GM12878 (cell line): ENCODE results near the gene ZNF765. TPM values are rescaled to one million over a fixed set of nuclear protein-coding genes. Genes with fewer than 3 reads are reported as not detected.
A peak's percentile ranks its signal among the peaks of the same experiment; 100 is the strongest.

Experiments used
- ATAC-seq: fragments of 200-7000 bp; cut with Tn5 transposase; 3 replicates; pipeline ENCODE4 v1.9.1; 2020; ENCODE audit warnings: mild to moderate bottlenecking, moderate library complexity
- BruUV-seq: library from RNA; stranded (reverse); fragments of 400-500 nt; replicated peaks from 2 replicates; lab custom pipeline; 2021; lab: Mats Ljungman, UMichigan
- CTCF ChIA-PET: fragments of 300-600 bp; sonication (Branson Sonifier 250); formaldehyde crosslinking; extraction: SDS; loops from one replicate; lab custom pipeline; 2021; ENCODE audit warnings: inconsistent platforms; lab: Yijun Ruan, JAX
- POLR2A ChIA-PET: fragments of 350-600 bp; formaldehyde crosslinking; extraction: SDS; loops from one replicate; lab custom pipeline; 2021; ENCODE audit warnings: inconsistent platforms; lab: Charles Lee
- RAD21 ChIA-PET: fragments of 300-600 bp; sonication (Branson Sonifier 250); formaldehyde crosslinking; loops from one replicate; lab custom pipeline; 2023; ENCODE audit warnings: antibody characterized with exemption; ENCODE audit not compliant: unreplicated experiment; lab: Charles Lee
- SMC1A ChIA-PET: fragments of 300-600 bp; sonication (Branson Sonifier 250); formaldehyde crosslinking; loops from one replicate; lab custom pipeline; 2023; ENCODE audit not compliant: unreplicated experiment, uncharacterized antibody; lab: Charles Lee
- DNase-seq: peaks from one replicate; pipeline ENCODE4 v3.0.0-alpha.2; 2011; ENCODE audit warnings: low read depth, low spot score
- FAIRE-seq: peaks from 3 replicates; lab custom pipeline; 2011; peaks lifted over from hg19 to GRCh38; lab: Jason Lieb, UNC
- H2AFZ ChIP-seq: 2 replicates; pipeline ENCODE4 v1.6.0; 2011; ENCODE audit warnings: low read depth, low read length, control low read depth; ENCODE audit not compliant: control insufficient read depth
- H3K27ac ChIP-seq: 2 replicates; pipeline ENCODE4 v1.5.1; 2011; ENCODE audit warnings: control low read depth; ENCODE audit not compliant: control insufficient read depth, insufficient read depth
- H3K27me3 ChIP-seq, 2 experiments: replicated peaks in 1 of 2; 2 replicates each; pipeline versions ENCODE4 v1.6.0 to v1.6.1; 2011; ENCODE audit warnings: low read length in 1 of 2; ENCODE audit not compliant: control insufficient read depth in 2 of 2, insufficient read depth in 2 of 2
- H3K36me3 ChIP-seq, 2 experiments: 2 replicates each; pipeline ENCODE4 v1.5.1; 2011; ENCODE audit warnings: low read length in 1 of 2; ENCODE audit not compliant: control insufficient read depth in 2 of 2, insufficient read depth in 2 of 2
- H3K4me1 ChIP-seq: 2 replicates; pipeline ENCODE4 v1.6.1; 2011; ENCODE audit warnings: mild to moderate bottlenecking, low read length, moderate library complexity, mixed read lengths; ENCODE audit not compliant: control insufficient read depth, insufficient read depth
- H3K4me2 ChIP-seq: 2 replicates; pipeline ENCODE4 v1.6.0; 2011; ENCODE audit warnings: control low read depth; ENCODE audit not compliant: control insufficient read depth, insufficient read depth
- H3K4me3 ChIP-seq: fragments of 200-600 bp; sonication (generic); 2 replicates; pipeline ENCODE4 v1.5.1; 2016
- H3K79me2 ChIP-seq: 2 replicates; pipeline ENCODE4 v1.6.0; 2011; ENCODE audit warnings: low read length; ENCODE audit not compliant: control insufficient read depth, insufficient read depth
- H3K9ac ChIP-seq: 2 replicates; pipeline ENCODE4 v1.8.0; 2011; ENCODE audit warnings: low read length, control low read depth, mixed read lengths; ENCODE audit not compliant: control insufficient read depth, insufficient read depth
- H3K9me3 ChIP-seq: replicated peaks from 3 replicates; pipeline ENCODE4 v1.5.1; 2011; ENCODE audit warnings: mild to moderate bottlenecking, low read length; ENCODE audit not compliant: control insufficient read depth, insufficient read depth
- H4K20me1 ChIP-seq: 2 replicates; pipeline ENCODE4 v1.6.0; 2011; ENCODE audit not compliant: control insufficient read depth, insufficient read depth
- BCL11A ChIP-seq: IDR thresholded peaks from 2 replicates; pipeline ENCODE4 v1.6.1; 2011; ENCODE audit warnings: low read depth, low read length
- E2F8 ChIP-seq: fragments of 450-650 bp; IDR thresholded peaks from 2 replicates; pipeline ENCODE4 v1.6.1; 2018; ENCODE audit warnings: mild to moderate bottlenecking, low read depth, moderate library complexity; ENCODE audit not compliant: partially characterized antibody
- E4F1 ChIP-seq: fragments of 450-650 bp; IDR thresholded peaks from 2 replicates; pipeline ENCODE4 v1.6.1; 2018; ENCODE audit warnings: borderline replicate concordance, mild to moderate bottlenecking; ENCODE audit not compliant: partially characterized antibody
- RUNX3 ChIP-seq: IDR thresholded peaks from 2 replicates; pipeline ENCODE4 v1.6.1; 2012; ENCODE audit warnings: low read length, inconsistent platforms
- TAF1 ChIP-seq: IDR thresholded peaks from 2 replicates; pipeline ENCODE4 v1.6.1; 2011; ENCODE audit warnings: mild to moderate bottlenecking, low read depth, low read length, borderline replicate concordance
- ZZZ3 ChIP-seq: IDR thresholded peaks from 2 replicates; pipeline ENCODE4 v1.6.1; 2011; ENCODE audit warnings: low read depth; ENCODE audit not compliant: control insufficient read depth, insufficient read length
- WGBS: methylation state at CpG from one replicate; pipeline ENCODE4 v1.1.6; 2016; ENCODE audit warnings: low lambda C conversion rate; ENCODE audit not compliant: insufficient replicate concordance, insufficient coverage; ENCODE audit errors: missing lambda C conversion rate; 5-methylcytosine and 5-hydroxymethylcytosine counted together
- in situ Hi-C: fragments of 300-500 bp; cut with MboI; formaldehyde crosslinking; loops from 9 replicates; pipeline ENCODE4 v1.14.3; 2018; ENCODE audit warnings: mixed read lengths
- intact Hi-C: fragments of 100-400 bp; cut with micrococcal nuclease; formaldehyde crosslinking; loops from one replicate; pipeline ENCODE4 v1.14.2; 2022; ENCODE audit not compliant: unreplicated experiment
- polyA plus RNA-seq, 11 experiments: library from polyadenylated mRNA; depleted of rRNA in 4 of 11; unstranded in 6 of 11; stranded (reverse) in 5 of 11; fragments of >200 nt; fragmentation: Nextera tagmentation in 4 of 11; fragmentation: Illumina TruSeq in 1 of 11; extraction: Ambion mirVana in 4 of 11; extraction: Trizol in 1 of 11; gene quantifications; 1 replicate in 1 of 11; 2 replicates in 10 of 11; pipeline versions ENCODE4 v1.2.1 to v1.2.3, GENCODE V29; 2011 to 2016; ENCODE audit warnings: inconsistent platforms in 2 of 11, missing spikeins in 2 of 11, low read depth in 1 of 11
- total RNA-seq, 4 experiments: library from RNA; depleted of rRNA in 3 of 4; stranded (reverse); fragments of >200 nt in 3 of 4; fragmentation: Illumina TruSeq in 1 of 4; extraction: Trizol in 1 of 4; gene quantifications; 2 replicates each; pipeline versions ENCODE4 v1.2.1 to v1.2.3, GENCODE V29; 2013 to 2021
- TF ChIP-seq, protein P1 (sequence below): fragments of 450-650 bp; IDR thresholded peaks from 2 replicates; pipeline ENCODE4 v1.6.1; 2017; ENCODE audit warnings: mild to moderate bottlenecking, moderate library complexity

ZNF765 gene
- total and polyA plus RNA-seq, 10 of the 15 experiments (the other 5 are each of a cell fraction or from before 2014, with no cell fraction given): 2.9 to 12.7 (median 7.0) TPM

DNA sequence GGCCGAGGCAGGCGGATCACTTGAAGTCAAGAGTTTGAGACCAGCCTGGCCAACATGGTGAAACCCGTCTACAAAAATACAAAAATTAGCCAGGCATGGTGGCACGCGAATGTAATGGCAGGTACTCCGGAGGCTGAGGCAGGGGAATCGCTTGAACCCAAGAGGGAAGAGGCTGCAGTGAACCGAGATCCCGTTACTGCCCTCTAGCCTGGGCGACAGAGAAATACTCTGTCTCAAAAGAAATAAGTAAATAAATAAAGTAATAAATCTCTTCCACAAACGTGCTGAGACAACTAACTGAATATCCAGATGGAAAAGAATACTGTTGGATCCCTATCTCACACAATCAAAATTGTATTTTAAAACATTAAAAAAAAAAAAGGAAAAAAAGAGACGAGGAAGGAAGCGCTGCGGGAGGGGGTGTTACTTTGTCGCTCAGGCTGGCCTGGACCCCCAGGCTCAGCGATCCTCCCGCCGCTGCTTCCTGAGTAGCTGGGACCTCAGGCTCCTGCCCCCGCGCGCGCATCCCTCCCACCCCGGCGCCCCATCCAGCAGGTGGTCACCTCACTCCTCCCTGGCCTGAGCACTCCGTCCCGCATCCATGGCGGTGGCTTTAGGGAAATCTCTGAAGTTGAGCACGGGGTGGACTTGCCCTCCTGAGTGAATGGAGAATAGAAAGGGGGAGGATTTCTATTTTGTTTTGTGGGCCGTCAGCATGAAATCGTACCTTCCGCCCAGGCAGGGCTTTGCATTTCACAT lies 72.0 kb downstream of the ZNF765 start (continued):
- TF ChIP-seq TAF1: no peak
- no peak for TF ChIP-seq ZZZ3
- TF ChIP-seq, protein P1, sequence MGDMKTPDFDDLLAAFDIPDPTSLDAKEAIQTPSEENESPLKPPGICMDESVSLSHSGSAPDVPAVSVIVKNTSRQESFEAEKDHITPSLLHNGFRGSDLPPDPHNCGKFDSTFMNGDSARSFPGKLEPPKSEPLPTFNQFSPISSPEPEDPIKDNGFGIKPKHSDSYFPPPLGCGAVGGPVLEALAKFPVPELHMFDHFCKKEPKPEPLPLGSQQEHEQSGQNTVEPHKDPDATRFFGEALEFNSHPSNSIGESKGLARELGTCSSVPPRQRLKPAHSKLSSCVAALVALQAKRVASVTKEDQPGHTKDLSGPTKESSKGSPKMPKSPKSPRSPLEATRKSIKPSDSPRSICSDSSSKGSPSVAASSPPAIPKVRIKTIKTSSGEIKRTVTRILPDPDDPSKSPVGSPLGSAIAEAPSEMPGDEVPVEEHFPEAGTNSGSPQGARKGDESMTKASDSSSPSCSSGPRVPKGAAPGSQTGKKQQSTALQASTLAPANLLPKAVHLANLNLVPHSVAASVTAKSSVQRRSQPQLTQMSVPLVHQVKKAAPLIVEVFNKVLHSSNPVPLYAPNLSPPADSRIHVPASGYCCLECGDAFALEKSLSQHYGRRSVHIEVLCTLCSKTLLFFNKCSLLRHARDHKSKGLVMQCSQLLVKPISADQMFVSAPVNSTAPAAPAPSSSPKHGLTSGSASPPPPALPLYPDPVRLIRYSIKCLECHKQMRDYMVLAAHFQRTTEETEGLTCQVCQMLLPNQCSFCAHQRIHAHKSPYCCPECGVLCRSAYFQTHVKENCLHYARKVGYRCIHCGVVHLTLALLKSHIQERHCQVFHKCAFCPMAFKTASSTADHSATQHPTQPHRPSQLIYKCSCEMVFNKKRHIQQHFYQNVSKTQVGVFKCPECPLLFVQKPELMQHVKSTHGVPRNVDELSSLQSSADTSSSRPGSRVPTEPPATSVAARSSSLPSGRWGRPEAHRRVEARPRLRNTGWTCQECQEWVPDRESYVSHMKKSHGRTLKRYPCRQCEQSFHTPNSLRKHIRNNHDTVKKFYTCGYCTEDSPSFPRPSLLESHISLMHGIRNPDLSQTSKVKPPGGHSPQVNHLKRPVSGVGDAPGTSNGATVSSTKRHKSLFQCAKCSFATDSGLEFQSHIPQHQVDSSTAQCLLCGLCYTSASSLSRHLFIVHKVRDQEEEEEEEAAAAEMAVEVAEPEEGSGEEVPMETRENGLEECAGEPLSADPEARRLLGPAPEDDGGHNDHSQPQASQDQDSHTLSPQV: no peak

DNA sequence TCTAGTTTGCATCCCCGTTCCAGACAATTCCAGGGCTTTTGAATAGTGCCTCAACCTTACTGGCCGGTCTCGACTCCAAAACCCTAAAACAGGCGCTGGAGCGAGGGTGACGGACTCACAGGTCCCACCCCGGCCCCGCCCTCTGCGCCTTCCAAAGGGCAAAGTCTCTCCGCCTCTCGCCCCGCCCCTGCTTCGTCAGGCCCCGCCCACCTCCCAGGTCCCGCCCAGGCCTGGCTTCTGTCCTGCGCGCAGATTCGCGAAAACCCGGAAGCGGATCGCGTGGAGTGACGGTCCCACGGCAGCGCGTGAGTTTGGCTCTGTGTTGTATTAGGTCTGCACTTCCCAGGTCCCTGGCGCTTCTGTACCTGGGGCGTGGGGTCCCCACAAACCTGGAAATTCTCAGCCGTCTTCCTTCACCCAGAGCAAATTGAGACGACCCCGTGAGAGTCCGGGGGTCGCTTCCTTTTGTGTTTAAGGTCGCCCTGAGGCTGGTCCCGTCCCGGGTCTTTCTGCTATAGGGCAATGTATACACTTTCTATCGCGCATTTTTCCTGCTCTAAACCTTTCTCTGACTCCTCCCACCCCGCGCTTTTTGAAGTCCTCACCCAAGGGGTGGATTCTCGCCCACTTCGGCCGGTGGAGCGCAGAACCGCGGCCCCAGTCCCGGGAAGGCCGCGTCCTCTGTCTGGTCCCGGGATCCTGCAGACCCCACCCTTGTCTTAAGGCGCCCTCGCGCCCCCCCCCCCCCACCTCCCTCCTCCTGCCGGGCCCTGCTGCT lies 72.7 kb downstream of the ZNF765 start, which contains the start of gene ZNF813:
Gene ZNF813 (plus strand): TSS at position 249 of the 778 bp plus-strand sequence. CDS start 16,090 bp downstream, outside the sequence.
- no peaks in the 10 kb centered on the region for H4K20me1 ChIP-seq
- CTCF ChIA-PET: no interaction called here
- no peaks in the 10 kb centered on the region for H3K36me3 ChIP-seq
- H3K4me1 ChIP-seq: no peaks in the 10 kb centered on the region
- H3K27me3 ChIP-seq: no peaks in the 10 kb centered on the region
- peaks cover 1% of the 10 kb centered on the region; the same call in 1 of the 2 replicates for H3K79me2 ChIP-seq
- RAD21 ChIA-PET: interaction anchor here (0.6 kb wide), 1 partner anchor 443 kb away, joined by 3 read pairs; no protein-coding TSS in a partner anchor
- BruUV-seq: no TSS peak
- FAIRE-seq (no peak), DNase-seq (peak; percentile 64), ATAC-seq (peak; percentile 99)
- peak within 1 kb of the TSS; percentile 78 for H3K9ac ChIP-seq
- SMC1A ChIA-PET: no interaction called here
- 1% methylated on average over 51 of the region's 55 CpGs for WGBS
- intact Hi-C loops: loop anchor here (1.0 kb wide), 1 partner anchor 53 kb away; no protein-coding TSS in a partner anchor
- H3K4me3 ChIP-seq: peak within 1 kb of the TSS; percentile 96
- in situ Hi-C loops: no loop called here
- H3K4me2 ChIP-seq: peak within 1 kb of the TSS; percentile 74
- H3K27ac ChIP-seq: peak within 1 kb of the TSS; percentile 71
- H3K9me3 ChIP-seq: peaks cover 3% of the 10 kb centered on the region; the same call in 1 of the 3 replicates
- peak within 1 kb of the TSS; percentile 87 for H2AFZ ChIP-seq
- POLR2A ChIA-PET: no interaction called here
- TF ChIP-seq E4F1: peak; percentile 58
- TF ChIP-seq RUNX3: no peak
- TF ChIP-seq E2F8: no peak
- 0 out of 2 replicates have a peak, but pooled peaks have one; percentile 3 for TF ChIP-seq BCL11A
- no peak for TF ChIP-seq ZZZ3
